Measurements from ENCODE around the gene COL27A1.

Gene COL27A1

DNA sequence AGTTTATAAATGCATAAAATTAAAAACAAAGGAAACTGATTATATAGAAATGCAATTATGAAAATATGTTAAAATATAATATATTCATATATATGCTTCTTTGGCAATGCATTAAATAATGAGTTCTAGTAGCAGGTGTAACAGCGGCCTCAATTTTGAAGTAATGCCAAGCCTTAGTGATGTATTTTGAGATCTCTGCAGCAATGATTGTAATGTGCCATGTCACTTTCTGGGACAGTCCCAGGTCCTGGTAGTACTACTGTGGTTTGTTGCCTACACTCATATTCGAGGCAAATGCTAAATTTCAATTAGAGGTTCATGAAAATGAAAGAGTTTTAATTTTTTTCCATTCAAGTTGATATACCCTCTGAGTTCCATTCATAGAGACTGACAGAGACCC is 91.7 kb downstream of the COL27A1 start:
- DNase-seq (ENCODE audit: low spot score): no peak

DNA sequence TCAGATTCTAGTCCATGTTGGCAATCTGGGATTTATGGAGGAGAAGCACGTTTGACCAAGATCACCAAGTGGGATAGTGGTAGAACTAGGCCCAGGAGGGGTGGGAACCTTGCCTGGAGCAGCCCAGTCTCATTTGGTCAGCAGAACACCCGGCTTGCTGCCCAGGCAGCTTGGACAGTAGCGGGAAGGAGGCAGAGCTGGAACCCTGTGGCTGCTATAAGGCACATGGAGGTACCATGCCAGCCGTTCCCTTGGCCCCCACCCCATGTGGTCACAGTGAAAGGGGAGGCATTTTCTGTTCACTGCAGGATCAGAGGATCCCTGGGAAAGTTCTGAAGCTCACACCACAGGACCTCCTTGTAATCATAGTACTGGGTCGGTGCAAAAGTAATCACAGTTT is 92.2 kb downstream of the COL27A1 start:
- DNase-seq (ENCODE audit: low spot score): no peak

GRCh38 chr9:114248299-114248707 is 93.0 kb downstream of the COL27A1 start:
- DNase-seq (ENCODE audit: low spot score): peak; percentile 31

- no peak for DNase-seq (ENCODE audit: low spot score)
Observed at GRCh38 chr9:114249424-114250234, 94.3 kb downstream of the COL27A1 start.

DNA sequence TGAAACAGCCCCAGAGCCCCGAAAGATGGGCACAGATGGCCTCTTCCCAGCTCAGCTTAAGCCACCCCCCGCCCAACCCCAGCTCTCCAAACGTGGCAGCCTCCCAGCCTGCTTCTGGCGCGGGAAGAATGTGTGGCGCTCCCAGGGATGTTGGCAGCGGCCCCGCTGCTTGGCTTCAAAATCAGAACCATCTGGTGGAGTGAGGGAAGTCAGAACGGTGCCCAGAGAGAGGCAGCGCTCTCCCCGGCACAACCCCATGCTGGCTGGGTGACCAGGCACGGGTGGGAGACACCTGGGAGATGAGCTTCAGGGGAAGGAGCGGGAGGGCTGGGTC is 94.9 kb downstream of the COL27A1 start:
- peak; percentile 85 for DNase-seq (ENCODE audit: low spot score)

- DNase-seq (ENCODE audit: low spot score): peak; percentile 29
Observed at GRCh38 chr9:114250648-114251047, 95.3 kb downstream of the COL27A1 start.

- no peak for DNase-seq (ENCODE audit: low spot score)
Observed at GRCh38 chr9:114252394-114252793, 97.1 kb downstream of the COL27A1 start.

- no peak for DNase-seq (ENCODE audit: low spot score)
Observed at GRCh38 chr9:114256827-114257328, 101.5 kb downstream of the COL27A1 start.

- no peak for DNase-seq (ENCODE audit: low spot score)
Observed at GRCh38 chr9:114258218-114258617, 102.9 kb downstream of the COL27A1 start.

DNA sequence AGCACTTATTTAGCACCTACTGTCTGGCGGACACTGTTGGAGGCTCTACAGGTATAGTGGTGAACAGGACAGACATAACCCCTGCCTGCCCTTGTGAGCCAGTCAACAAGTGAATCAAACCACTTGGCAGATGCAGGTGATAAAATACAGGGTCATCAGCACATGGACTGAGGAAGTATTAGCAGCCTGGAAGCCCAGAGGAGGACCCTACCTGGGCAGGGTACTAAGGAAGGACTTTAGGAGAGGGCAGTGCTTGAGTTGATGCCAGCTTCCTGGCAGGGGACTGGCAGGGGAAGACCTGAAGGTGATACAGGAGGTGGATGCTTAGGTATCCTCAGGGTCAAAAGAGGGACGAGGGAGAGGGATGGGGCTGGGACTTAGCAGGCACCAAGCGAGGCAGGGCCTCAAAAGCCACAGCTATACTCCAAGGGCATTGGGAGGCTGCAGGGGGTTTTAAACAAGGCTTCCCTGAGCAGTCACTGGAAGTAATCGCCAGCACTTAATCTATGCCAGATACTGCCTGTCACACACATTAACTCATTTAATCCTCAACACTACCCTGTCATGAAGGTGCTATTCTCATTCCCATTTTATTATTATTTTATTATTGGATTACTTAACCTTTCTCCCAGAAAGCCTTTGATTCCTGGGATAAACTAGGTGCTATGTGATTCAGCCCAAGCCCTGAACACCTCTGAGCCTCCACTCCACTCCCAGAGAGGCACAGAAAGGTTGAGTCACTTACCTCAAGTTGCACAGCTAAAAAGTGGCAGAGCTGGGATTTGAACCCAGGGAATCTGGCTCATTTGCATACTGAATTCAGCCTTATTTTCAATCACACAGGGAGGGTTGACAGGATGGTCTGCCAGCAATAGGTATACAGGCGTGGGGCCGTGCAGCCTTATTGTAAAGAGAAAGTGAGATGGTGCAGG is 103.8 kb downstream of the COL27A1 start:
- DNase-seq (ENCODE audit: low spot score): no peak

DNA sequence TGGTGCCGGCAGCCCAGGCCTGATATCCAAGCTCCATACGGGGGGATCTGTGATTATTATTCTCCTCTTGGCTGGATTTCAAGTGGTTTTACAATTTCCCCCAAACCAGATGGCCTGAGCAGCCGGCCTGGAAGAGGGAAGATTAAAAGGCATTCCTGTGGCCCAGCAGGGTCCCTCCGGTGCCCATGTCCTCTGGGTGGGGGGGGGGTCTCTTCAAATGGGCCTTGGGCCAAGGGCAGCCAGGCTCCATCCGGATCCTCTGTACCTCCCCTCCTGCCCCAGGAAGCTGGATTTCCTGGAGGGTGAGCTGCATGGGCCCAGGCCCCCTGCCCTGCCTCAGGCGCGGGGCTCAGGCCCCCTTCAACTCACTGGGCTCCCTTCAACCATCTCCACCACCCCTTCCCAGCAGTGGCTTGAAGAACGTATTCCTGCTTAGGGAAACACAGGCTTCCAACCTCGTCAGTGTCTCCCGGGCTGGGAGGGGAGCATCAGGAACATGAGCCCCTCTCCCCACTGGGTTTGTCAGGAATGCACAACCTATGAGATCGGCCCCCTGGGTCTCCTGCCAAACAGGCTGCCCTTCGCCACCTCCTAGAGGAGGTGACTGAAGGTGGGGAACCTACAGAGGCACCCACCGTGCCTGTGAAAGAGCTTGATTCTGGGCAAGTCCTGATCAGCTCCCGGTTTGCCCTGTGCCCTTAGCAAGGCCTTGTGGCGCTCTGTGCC is 104.6 kb downstream of the COL27A1 start:
- DNase-seq (ENCODE audit: low spot score): no peak

DNA sequence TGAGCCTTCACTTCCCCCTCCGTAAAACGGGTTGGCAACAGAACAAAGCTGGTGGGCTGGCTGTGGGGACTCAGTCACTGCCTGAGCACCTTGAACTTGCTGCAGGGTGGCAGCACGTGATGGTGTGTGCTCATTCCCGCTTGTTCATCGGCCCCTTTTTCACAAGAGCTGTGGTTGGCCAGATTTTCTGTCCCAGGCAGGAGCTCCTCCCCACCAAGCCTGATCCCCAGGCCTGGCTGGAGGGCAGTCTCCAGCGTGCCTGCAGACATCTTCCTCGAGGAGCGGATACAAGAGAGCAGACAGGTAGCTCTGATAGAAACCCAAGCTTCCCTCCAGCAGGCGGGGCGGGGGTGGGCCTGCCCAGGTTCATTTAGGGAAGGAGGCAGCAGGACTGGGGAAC is 105.7 kb downstream of the COL27A1 start:
- DNase-seq (ENCODE audit: low spot score): no peak

GRCh38 chr9:114261987-114262386 is 106.7 kb downstream of the COL27A1 start:
- no peak for DNase-seq (ENCODE audit: low spot score)

GRCh38 chr9:114263853-114264510 is 108.6 kb downstream of the COL27A1 start:
- no peak for DNase-seq (ENCODE audit: low spot score)

DNA sequence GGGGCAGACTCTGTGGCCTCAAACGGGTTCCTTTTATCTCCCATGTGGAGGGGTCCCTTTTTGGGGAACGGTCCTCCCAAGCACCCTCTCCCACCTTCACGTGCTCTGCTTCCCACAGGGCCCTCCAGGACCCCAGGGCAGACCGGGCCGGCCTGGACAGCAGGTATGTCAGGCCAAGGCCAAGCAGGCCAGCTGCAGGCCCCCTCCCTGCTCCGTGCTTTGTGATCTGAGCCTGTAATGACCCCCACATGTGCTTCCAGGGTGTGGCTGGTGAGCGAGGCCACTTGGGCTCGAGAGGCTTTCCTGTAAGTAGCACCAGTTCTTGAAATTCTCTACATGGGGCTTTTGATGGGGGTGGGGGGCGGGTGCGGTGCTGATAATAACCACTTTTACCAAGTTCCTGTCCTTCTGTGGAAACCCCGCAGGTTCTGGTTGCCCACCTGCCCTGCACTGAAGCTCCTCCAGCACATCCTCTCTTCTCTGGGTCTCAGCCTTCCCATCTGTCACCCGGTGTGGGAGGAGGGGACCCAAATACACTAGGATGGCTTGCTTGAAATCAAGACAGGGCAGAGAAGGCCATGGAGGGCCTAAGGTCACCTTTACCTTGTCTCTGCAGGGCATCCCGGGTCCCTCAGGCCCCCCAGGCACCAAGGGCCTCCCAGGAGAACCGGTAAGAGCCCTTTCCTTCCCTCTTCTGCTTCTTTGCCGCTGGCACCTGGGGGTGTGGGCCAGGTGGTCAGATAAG is 109.6 kb downstream of the COL27A1 start:
- no peak for DNase-seq (ENCODE audit: low spot score)

GRCh38 chr9:114266969-114267368 is 111.6 kb downstream of the COL27A1 start:
- DNase-seq (ENCODE audit: low spot score): no peak

DNA sequence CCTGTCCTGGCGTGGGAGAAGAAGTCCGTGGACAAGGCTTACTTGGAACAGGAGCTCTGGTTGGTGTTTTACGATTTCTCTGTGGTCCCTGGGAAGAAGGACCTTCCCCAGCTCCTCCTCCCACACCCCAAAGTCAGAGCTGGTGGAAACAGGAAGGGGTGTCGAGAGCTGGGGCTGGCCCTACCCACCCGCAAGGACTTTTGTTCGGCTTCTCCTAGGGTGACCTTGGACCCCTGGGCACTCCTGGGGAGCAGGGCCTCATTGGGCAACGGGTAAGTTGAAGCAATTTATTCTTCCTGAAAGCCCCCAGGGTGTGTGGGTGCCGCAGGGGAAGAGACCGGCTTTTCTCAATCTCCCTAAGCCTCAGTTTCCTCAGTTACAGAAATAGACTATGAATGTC is 113.7 kb downstream of the COL27A1 start:
- no peak for DNase-seq (ENCODE audit: low spot score)

DNA sequence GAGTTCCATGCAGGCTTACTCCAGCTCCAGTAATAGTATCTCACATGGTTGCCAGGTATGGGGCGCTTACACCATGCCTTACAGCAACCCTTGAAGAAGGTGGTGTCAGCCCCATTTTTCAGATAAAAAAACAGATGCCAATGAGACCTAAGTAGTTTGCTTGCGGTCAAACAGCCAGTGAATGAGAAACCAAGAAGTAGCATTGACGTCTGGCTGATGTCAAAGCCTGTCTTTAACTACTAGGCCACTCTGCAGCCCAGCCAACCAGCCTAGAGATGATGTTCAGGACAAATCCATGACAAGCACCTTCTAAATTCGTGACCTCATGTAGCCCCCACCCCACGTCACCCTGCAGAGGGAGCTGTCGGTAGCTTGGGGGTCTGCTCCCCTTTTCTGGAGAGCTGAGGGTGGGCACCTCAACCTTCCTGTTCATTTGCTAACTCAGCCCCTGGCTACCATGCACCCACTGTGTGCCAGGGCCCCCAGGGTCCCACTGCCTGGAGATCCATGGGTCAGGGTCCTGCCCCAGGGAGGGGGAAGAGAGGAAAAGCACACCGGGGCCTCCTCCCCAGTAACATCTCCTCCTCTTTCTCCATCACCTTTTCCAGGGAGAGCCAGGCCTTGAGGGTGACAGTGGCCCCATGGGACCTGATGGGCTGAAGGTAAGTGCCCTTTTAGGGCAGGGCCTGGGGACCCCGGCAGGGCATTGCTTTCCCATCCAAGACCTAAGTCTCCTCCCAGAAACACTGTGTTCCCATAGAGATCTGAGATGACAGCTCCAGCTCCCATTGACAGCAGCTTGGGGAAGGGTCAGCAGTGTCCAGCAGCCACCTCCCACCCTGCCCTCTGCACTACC is 115.0 kb downstream of the COL27A1 start:
- no peak for DNase-seq (ENCODE audit: low spot score)

DNA sequence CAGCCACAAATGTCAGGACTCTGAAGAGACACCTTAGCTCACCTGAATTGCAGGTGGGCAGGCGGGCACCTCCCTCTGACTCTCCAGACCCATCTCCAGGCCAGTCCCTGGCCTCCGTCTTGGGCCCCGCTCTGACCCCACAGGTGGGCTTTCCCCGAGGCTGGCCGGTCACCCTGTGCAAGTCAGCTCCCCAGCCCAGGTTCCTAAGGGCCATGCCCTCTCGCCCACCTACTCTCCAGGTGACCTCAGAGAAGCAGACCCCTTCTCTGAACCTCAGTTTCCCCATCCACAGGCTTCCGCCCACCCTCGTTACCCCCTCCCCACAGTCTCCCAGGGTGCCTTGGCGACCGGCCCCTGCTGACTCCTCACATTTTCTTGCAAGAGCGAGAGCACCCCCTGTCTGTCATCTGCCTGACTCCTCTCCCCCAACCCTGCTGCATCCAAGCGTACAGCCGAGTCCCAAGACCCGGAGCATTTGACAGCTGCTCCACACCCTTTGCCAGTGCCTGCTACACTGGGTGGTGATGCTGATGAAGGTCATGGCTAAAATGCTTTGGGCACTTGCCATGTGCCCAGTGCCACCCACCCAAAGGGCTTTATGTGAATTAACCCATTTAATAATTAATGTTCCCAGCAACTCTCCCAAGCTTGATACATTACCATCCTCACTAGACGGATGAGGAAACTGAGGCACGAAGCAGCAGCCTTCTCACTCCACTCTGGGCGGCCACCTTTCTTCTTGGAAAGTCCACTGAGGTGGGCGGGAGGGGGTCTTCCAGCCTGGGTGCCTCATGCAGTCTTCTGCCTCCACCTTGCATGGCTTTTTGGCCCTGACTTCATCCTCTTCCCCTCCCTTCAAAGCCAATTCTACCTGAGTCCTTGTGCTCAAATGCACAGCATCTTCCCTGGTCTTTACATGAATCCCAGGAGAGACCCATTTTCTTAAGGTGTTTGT is 116.5 kb downstream of the COL27A1 start:
- DNase-seq (ENCODE audit: low spot score): peak; percentile 60
